Measurements from ENCODE around the gene BEND3. TPM values are rescaled to one million over a fixed set of nuclear protein-coding genes. Genes with fewer than 3 reads are reported as not detected.

Gene BEND3
- total RNA-seq, 1 experiment from 2014 or later, result 70.2 TPM

- no CpG with 5 or more reads among the region's 5 CpGs for WGBS (ENCODE audit: extremely low coverage, insufficient read length, low lambda C conversion rate)
- no peak overlapping the region for H2BK20ac ChIP-seq (ENCODE audit: low read depth, low read length, poor library complexity, severe bottlenecking)
These were observed 10.5 kb upstream of the BEND3 start for GRCh38 chr6:107125771-107126170.

More at GRCh38 chr6:107125771-107126170, 10.5 kb upstream of the BEND3 start:
- Histone ChIP-seq H3K4ac (ENCODE audit: low read depth, low read length) (no peak overlapping the region), H3K56ac (ENCODE audit: insufficient read length, low read depth, low read length) (no peak overlapping the region), H3K9ac (ENCODE audit: extremely low read depth, insufficient read length, low read length) (no peak overlapping the region), H2BK120ac (ENCODE audit: low read depth, low read length, poor library complexity, severe bottlenecking) (no peak overlapping the region), H4K5ac (ENCODE audit: insufficient read length, low read depth, low read length) (no peak overlapping the region), H3K4me1 (ENCODE audit: insufficient read depth, low read length) (peaks cover 12% of the 10 kb centered on the region; the same call in 1 of the 2 replicates), H2AFZ (ENCODE audit: low read length) (no peak overlapping the region), H2BK12ac (ENCODE audit: insufficient read length, low read depth, low read length) (no peak overlapping the region), H2BK5ac (ENCODE audit: insufficient read length, low read length) (no peak overlapping the region), H4K91ac (ENCODE audit: insufficient read length, low read depth, low read length) (no peak overlapping the region), H3K23ac (ENCODE audit: insufficient read length, low read depth, low read length) (no peak overlapping the region), H3K27ac (ENCODE audit: insufficient read length, low read depth, low read length) (no peak overlapping the region), H3K4me2 (ENCODE audit: insufficient read depth, insufficient read length, low read length) (no peak overlapping the region), H3K27me3 (ENCODE audit: insufficient read depth, low read length) (no peaks in the 10 kb centered on the region), H3T11ph (ENCODE audit: low read length) (no peak overlapping the region), H3K9me3 (ENCODE audit: control insufficient read depth, low read depth, low read length) (no peaks in the 10 kb centered on the region), H3K14ac (ENCODE audit: insufficient read depth, low read length) (no peak overlapping the region), H2AK5ac (ENCODE audit: insufficient read length, low read length) (no peak overlapping the region), H3K23me2 (ENCODE audit: insufficient read length, low read depth, low read length, poor library complexity, severe bottlenecking) (no peaks in the 10 kb centered on the region), H3K79me1 (ENCODE audit: insufficient read depth, low read depth, low read length, poor library complexity, severe bottlenecking) (no peaks in the 10 kb centered on the region), H4K8ac (replicated peaks; ENCODE audit: insufficient read length, low read depth, low read length) (no peak overlapping the region), H2BK15ac (ENCODE audit: low read depth, low read length) (no peak overlapping the region), H3K79me2 (ENCODE audit: insufficient read depth, low read length) (no peaks in the 10 kb centered on the region), H4K20me1 (ENCODE audit: control insufficient read depth, insufficient read depth, insufficient read length) (no peaks in the 10 kb centered on the region), H3K18ac (ENCODE audit: insufficient read length, low read depth, low read length) (no peak overlapping the region)
- Mint-ChIP-seq H3K4me3 (no peak overlapping the region), H3K4me1 (peaks cover 49 to 51% of the 10 kb centered on the region in 2 experiments), H3K36me3 (ENCODE audit: insufficient read depth in 1 of 3, low read depth in 3 of 3) (no peaks in the 10 kb centered on the region; a peak in 1 of 7 replicates), H3K27ac (no peak overlapping the region; a peak in 2 of 7 replicates), H3K27me3 (ENCODE audit: low read depth) (no peaks in the 10 kb centered on the region), H3K9me3 (peaks cover 0 to 2% of the 10 kb centered on the region in 2 experiments; a peak in 1 of 5 replicates)
- no peak for DNase-seq
- TF ChIP-seq CTCF (conservative IDR thresholded peaks at IDR 0.05), result no peak

Measured in H9 (cell line).